Activated CD4-positive, CD25-positive, alpha-beta regulatory T cell treated with anti-CD3 and anti-CD28 coated beads, Interleukin-2, amount 50 U/mL, for 72 hours (primary cell): ENCODE results near the gene TRAF7.
"Not testable (repeated sequence)": the region's sequence is repeated elsewhere in the genome, so short reads cannot be mapped to it uniquely, and the experiment has no call there.

Experiments
- DNase-seq: peaks from one replicate; pipeline ENCODE4 v3.0.0; 2021

TRAF7 gene

GRCh38 chr16:2155091-2155950 lies at the start of gene TRAF7:
TSS of gene TRAF7 (plus strand) at chr16:2155782. CDS start at chr16:2163921, 8,139 bp downstream.
- peak; percentile 94 for DNase-seq

GRCh38 chr16:2106211-2106610 lies 49.4 kb upstream of the TRAF7 start:
- not testable (repeated sequence) for DNase-seq

- not testable (repeated sequence) for DNase-seq
These were observed 48.3 kb upstream of the TRAF7 start for GRCh38 chr16:2107121-2107790.

GRCh38 chr16:2107791-2108125 lies 47.8 kb upstream of the TRAF7 start:
- not testable (repeated sequence) for DNase-seq

- not testable (repeated sequence) for DNase-seq
These were observed 46.9 kb upstream of the TRAF7 start for GRCh38 chr16:2108446-2109270.

- not testable (repeated sequence) for DNase-seq
These were observed 46.4 kb upstream of the TRAF7 start for GRCh38 chr16:2109271-2109580.

GRCh38 chr16:2109872-2110271 lies 45.7 kb upstream of the TRAF7 start:
- not testable (repeated sequence) for DNase-seq

GRCh38 chr16:2110332-2111008 lies 45.1 kb upstream of the TRAF7 start:
- DNase-seq: not testable (repeated sequence)

GRCh38 chr16:2111009-2111353 lies 44.6 kb upstream of the TRAF7 start:
- not testable (repeated sequence) for DNase-seq

- not testable (repeated sequence) for DNase-seq
These were observed 43.9 kb upstream of the TRAF7 start for GRCh38 chr16:2111412-2112335.

- not testable (repeated sequence) for DNase-seq
These were observed 43.0 kb upstream of the TRAF7 start for GRCh38 chr16:2112539-2113106.

GRCh38 chr16:2114225-2114624 lies 41.4 kb upstream of the TRAF7 start:
- not testable (repeated sequence) for DNase-seq

GRCh38 chr16:2114885-2115590 lies 40.5 kb upstream of the TRAF7 start:
- DNase-seq: not testable (repeated sequence)

- no peak for DNase-seq
These were observed 40.0 kb upstream of the TRAF7 start for GRCh38 chr16:2115591-2115973.

GRCh38 chr16:2116428-2116827 lies 39.2 kb upstream of the TRAF7 start:
- DNase-seq: not testable (repeated sequence)

- DNase-seq: not testable (repeated sequence)
These were observed 38.2 kb upstream of the TRAF7 start for GRCh38 chr16:2117341-2117740.

GRCh38 chr16:2117960-2118722 lies 37.4 kb upstream of the TRAF7 start:
- not testable (repeated sequence) for DNase-seq

- not testable (repeated sequence) for DNase-seq
These were observed 34.3 kb upstream of the TRAF7 start for GRCh38 chr16:2121325-2121724.

GRCh38 chr16:2121853-2122252 lies 33.7 kb upstream of the TRAF7 start:
- DNase-seq: no peak

GRCh38 chr16:2122429-2122828 lies 33.2 kb upstream of the TRAF7 start:
- no peak for DNase-seq
